ENCODE measurements around the gene ANGPT4.
A peak's percentile ranks its signal among the peaks of the same experiment; 100 is the strongest.
"Not testable (repeated sequence)": the region's sequence is repeated elsewhere in the genome, so short reads cannot be mapped to it uniquely, and the experiment has no call there.

Gene ANGPT4

DNA sequence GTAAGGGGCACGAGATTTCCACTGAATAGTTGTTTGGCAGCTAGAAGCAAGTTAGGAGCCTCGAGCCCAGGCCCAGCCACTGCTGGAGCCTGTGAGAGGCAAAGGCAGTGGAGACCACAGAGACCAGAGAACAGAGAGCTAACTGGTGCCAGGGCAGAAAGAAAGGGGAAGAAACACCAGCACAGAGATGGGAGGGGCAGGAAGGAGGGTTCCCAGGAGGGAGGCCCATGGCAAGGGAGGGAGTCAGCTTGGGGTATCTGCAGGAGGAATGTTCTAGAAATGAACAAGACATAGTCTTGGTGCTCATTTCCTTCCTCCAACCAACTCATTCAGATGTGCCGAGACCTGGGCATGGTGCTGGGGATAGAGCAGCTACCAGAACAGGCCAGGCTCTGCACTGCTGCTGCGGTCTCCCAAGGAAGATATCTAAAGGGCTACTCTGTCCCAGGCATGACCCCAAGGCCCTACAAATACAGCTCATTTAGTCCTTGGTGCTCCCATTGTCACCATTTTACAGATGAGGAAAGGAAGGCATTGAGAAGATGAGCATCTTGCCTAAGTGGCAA, 10.7 kb downstream of the ANGPT4 start:
- DNase-seq = no peak

GRCh38 chr20:904039-904545, 12.0 kb downstream of the ANGPT4 start:
- DNase-seq = no peak

- DNase-seq = not testable (repeated sequence)
These were observed 18.7 kb downstream of the ANGPT4 start for GRCh38 chr20:897436-897835.

GRCh38 chr20:896501-897025, 19.6 kb downstream of the ANGPT4 start:
- no peak for DNase-seq

GRCh38 chr20:892371-892770, 23.8 kb downstream of the ANGPT4 start:
- not testable (repeated sequence) for DNase-seq

- no peak for DNase-seq
These were observed 24.4 kb downstream of the ANGPT4 start for GRCh38 chr20:891706-892080.

DNA sequence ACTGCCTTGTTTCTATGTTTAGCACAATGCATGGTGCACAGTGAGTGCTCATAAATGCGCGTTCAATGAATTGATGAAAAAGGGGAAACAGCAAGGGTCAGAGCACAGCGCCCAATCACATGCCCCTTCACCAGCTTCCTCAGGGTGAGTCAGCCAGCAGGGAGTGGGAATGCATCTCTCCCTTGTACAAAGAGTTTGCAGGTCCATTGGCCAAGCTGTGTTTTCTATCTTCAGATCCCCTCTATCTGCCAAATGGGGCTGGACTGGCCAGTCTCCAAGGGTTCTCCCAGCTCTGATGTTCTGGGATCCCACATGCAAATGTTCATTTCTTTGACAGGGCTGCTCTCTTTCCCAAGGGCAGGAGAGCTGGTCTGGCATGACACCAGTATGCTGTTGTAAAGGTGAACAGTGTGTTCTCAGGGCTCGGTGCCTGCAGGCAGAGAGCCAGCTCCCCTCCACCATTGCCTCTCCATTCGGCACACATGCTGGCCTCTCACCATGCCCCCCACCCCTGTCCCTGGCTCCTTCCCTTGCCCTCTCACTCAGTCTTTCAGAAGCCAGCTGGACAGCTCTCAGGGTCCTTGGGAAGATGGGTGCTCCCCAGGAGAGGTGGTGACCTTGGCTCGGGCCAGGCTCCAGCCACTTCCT, 25.0 kb downstream of the ANGPT4 start:
- DNase-seq = no peak

DNA sequence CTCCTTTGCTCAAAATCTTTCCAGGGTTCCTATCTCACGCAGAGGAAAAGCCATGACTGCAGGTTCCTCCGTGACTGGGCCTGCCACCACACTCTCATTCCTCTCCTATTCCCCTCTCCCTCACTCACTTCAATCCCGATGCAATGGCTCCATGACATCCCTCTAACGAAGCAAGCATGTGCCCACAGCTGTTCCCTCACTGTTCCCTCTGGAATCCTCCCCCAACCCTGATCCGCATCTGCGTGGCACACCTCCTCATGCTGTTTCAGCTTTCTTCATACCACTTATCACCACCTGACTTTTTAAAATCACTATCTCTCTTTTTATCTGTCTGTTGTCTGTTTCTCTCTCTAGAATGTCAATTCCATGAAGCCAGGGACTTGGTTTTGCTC, 25.5 kb downstream of the ANGPT4 start:
- no peak for DNase-seq

DNA sequence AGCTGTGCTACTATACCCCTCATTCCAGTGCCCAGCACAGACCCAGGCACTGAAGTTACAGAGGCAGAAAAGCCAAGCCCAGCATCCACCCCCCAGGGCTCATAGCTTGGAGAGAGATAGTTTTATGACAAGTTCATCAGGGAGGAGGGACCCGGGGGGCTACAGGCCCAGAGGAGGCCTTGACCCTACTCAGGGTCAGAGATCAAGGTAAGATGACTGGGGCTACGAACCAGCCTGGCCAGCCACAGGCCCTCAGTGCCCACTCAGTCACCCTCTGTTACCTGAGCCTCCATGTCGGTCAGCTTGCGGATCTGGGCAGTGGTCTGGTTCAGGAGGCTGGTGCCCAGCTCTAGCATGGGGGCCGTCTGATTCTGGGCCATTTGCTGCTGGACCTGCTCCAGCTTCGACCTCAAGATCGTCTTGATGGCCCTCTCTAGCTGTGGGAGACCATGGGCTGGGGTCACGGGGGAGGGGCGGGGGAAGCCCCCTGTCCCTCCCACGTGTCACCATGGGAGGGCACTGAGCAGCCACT, 26.1 kb downstream of the ANGPT4 start:
- no peak for DNase-seq

DNA sequence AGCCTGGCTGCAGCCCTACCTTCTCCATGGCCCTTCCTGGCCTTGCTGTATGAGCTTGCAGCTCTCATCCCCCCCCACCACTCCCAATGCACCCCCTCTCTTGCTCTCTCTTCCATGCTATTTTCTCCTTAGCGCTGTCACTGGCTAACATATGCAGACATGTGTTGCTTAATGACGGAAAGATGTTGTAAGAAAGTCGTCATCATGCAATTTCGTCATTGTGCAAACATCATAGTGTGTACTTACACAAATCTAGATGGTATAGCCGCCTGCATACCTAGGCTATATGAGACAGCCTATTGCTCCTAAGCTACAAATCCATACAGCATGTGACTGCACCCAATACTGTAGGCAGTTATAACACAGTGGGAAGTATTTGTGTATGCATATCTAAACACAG, 27.0 kb downstream of the ANGPT4 start:
- DNase-seq = no peak

- DNase-seq = no peak
These were observed 28.1 kb downstream of the ANGPT4 start for GRCh38 chr20:888057-888456.

GRCh38 chr20:887137-887536, 29.0 kb downstream of the ANGPT4 start:
- DNase-seq = no peak

GRCh38 chr20:884983-885952, 30.9 kb downstream of the ANGPT4 start:
- DNase-seq = peak in 1 of 5 donors; percentile 53

DNA sequence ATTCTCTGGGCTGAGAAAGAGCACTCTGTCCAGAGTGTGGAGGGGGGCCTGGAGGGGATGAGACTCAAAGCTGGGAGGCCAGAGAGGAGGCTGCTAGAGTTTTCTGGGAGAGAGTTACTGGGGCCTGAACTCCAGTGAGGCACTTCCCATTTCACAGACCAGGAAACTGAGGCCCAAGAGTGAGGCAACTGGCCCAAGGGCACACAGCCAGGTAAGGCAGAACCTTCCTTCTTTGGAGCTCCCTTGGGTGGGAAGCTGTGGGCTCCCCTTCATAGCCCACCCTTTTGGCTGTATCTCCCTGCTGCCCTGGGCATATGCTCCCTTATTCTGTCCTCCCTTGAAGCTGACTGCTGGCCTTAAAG, 34.4 kb downstream of the ANGPT4 start:
- no peak for DNase-seq

DNA sequence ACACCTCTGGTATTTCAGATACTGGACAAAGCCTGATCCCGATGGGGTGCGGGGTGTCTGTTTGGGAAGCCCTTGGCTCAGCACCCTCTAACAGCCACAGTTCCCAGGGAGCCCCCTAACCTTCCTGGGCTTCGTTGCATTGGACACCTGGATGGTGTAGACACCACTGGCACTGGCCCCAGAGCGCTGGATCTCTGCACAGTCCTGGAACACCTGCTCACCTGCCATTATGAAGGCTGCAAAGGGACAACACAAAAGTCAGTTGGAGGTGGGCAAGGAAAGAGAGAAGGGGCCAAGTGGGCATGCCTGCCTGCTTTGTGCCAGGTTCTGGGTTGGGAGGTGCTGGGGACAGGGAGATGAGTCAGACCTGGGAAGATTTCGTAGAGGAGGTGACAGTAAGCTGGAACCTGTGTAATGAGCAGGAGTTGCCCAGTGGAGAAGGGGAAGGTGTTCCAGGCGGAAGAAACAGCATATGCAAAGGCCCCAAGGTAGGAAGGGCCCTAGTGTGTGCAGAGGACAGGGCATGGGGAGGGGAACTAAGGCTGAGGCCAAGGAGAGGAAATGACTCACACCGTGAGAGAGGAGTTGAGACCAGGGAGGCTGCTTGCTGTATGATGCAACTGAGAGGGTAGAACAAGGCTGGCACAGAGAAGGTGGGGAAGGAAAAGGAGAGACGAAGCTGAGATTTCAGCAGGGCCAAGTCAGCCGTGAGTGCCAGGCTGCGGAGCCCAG, 34.9 kb downstream of the ANGPT4 start:
- peak in 1 of 5 donors; percentile 89 for DNase-seq

DNA sequence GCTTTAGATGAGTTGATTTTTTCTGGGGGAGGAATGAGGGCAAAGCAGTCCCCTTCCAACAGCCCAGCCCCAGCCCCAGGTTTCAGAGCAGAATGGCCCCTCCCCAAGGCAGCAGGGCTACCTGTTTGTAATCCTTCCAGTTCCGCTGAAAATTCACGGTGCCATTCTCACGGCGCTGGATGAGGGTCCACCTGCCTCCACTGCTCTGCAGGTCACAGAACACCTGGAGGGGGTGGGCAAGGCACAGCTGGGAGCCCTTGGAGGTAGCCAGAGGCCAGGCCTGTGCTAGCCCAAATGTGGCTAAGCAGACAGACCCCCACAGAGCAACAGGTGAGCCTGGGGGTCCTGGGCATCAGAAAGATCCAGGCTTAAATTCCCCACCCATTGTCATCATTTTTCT, 36.5 kb downstream of the ANGPT4 start:
- no peak for DNase-seq

DNA sequence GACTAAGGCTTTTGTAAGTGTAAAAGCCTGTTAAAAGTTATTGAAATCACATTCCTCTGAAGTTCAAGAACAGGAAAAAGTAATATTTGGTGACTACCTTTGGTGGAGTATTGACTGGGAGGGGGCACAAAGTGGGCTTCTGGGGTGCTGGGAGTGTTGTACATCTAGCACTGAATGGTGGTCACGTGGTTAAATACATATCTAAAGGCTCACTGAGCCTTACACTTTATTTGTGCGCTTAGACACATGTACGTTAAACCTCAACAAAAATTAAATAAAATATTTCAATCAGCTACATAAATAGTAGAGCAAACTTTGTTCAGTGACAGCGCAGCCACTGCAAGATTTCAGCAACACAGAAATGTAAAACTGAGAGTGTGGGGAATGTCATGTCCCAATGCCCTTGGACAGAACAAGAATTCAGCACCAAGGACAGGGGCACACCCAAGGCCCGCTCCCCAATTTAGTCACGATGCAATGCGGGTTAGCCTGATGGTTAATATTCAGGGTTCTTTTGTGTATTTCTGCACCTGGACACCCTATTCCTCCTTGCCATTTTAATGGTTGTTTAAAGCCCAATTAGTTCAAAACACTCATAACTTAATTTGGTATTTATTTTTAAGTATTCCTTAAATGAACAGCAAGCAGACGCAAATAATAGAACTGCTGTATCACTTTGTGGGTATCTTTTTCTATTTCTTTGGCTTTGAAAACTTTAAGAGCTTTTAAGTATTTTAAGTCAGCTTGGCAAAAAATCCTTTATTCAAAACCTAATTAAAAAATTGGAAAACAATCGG, 37.4 kb downstream of the ANGPT4 start:
- DNase-seq = no peak

GRCh38 chr20:877814-878213, 38.3 kb downstream of the ANGPT4 start:
- no peak for DNase-seq

DNA sequence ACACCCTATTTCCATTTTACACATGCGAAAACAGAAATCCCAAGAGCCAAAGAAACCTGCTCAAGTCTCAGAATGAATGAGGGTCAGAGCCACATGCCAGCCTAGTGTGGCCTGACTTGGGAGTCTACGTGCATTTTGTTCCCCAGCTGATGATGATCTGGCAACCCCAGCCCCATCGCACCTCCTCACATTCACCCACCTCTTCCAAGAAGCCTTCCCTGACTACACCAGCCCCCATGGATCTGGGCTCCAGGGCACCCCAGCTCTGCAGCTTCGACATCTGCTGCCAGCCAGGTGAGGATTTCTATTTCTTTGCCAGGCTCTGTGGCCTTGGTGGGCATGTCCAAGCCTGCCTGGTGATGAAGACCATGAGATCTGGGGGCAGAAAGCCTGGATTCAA, 41.0 kb downstream of the ANGPT4 start:
- DNase-seq = no peak

- no peak for DNase-seq
These were observed 42.1 kb downstream of the ANGPT4 start for GRCh38 chr20:873875-874607.
